ENCODE data around the gene SYNGAP1. TPM values are rescaled to one million over a fixed set of nuclear protein-coding genes. Genes with fewer than 3 reads are reported as not detected.
A peak's percentile ranks its signal among the peaks of the same experiment; 100 is the strongest.

Gene SYNGAP1
- total RNA-seq, 1 experiment from 2014 or later: 1.9 TPM

- intact Hi-C loops (cut with micrococcal nuclease): loop anchor here (1.0 to 2.0 kb wide), 2 partner anchors 19 to 78 kb away; no protein-coding TSS in a partner anchor
- Histone ChIP-seq H3K27me3 (ENCODE audit: low read length) (no peaks in the 10 kb centered on the region), H3K36me3 (ENCODE audit: low read depth, low read length) (peaks cover 10% of the 10 kb centered on the region), H3K4me3 (ENCODE audit: low read length) (peak overlapping the region; percentile 14), H3K79me2 (ENCODE audit: low read length) (peaks cover 42% of the 10 kb centered on the region), H3K9me3 (ENCODE audit: low read length) (no peaks in the 10 kb centered on the region), H2AFZ (ENCODE audit: low read length) (peak overlapping the region; percentile 78), H3F3A (ENCODE audit: low read length, unreplicated experiment) (no peaks in the 10 kb centered on the region), H3K27ac (ENCODE audit: low read length) (peak overlapping the region; percentile 55), H3K4me1 (ENCODE audit: insufficient read depth, low read length) (peaks cover 23% of the 10 kb centered on the region), H3K4me2 (ENCODE audit: low read length) (peak overlapping the region; percentile 38), H3K9ac (ENCODE audit: low read length) (peak overlapping the region; percentile 40), H4K20me1 (ENCODE audit: low read length) (peaks cover 26% of the 10 kb centered on the region), H3K9me2 (replicated peaks; ENCODE audit: low read length) (no peaks in the 10 kb centered on the region)
- no peak for DNase-seq
- CTCF ChIA-PET: no interaction called here
- TF ChIP-seq EZH2 (IDR thresholded peaks at IDR 0.05; ENCODE audit: low read length, unreplicated experiment) (no peak), EZH2phosphoT487 (IDR thresholded peaks at IDR 0.05; ENCODE audit: borderline replicate concordance, low read length) (no peak), CTCF (conservative IDR thresholded peaks at IDR 0.05; ENCODE audit: low read depth, low read length) (no peak)
- POLR2A ChIA-PET (ENCODE audit: unreplicated experiment): no interaction called here
- BruUV-seq (replicated peaks): TSS peak; percentile 80
- no peak for ATAC-seq
Measured at GRCh38 chr6:33390767-33391277, 29.0 kb upstream of the SYNGAP1 start.

GRCh38 chr6:33391278-33391921 is 28.5 kb upstream of the SYNGAP1 start, which contains the start of gene KIFC1:
TSS of gene KIFC1 (plus strand) at chr6:33391823. CDS start at chr6:33391986, 163 bp downstream.
- Histone ChIP-seq H3K79me2 (ENCODE audit: low read length) (peaks cover 47% of the 10 kb centered on the region), H3K4me3 (ENCODE audit: low read length) (peak within 1 kb of the TSS; percentile 79), H3K36me3 (ENCODE audit: low read depth, low read length) (peaks cover 14% of the 10 kb centered on the region), H2AFZ (ENCODE audit: low read length) (peak within 1 kb of the TSS; percentile 78), H4K20me1 (ENCODE audit: low read length) (peaks cover 29% of the 10 kb centered on the region), H3K4me2 (ENCODE audit: low read length) (peak within 1 kb of the TSS; percentile 99), H3F3A (ENCODE audit: low read length, unreplicated experiment) (no peaks in the 10 kb centered on the region), H3K4me1 (ENCODE audit: insufficient read depth, low read length) (peaks cover 23% of the 10 kb centered on the region), H3K9me2 (replicated peaks; ENCODE audit: low read length) (no peaks in the 10 kb centered on the region), H3K27ac (ENCODE audit: low read length) (peak within 1 kb of the TSS; percentile 61), H3K27me3 (ENCODE audit: low read length) (no peaks in the 10 kb centered on the region), H3K9me3 (ENCODE audit: low read length) (no peaks in the 10 kb centered on the region), H3K9ac (ENCODE audit: low read length) (peak within 1 kb of the TSS; percentile 89)
- ATAC-seq (peak; percentile 96), DNase-seq (peak; percentile 99)
- intact Hi-C loops (cut with micrococcal nuclease): loop anchor here (1.0 to 2.0 kb wide), 2 partner anchors 19 to 79 kb away; no protein-coding TSS in a partner anchor
- ChIA-PET CTCF (no interaction called here), POLR2A (ENCODE audit: unreplicated experiment) (no interaction called here)
- TF ChIP-seq EZH2phosphoT487 (IDR thresholded peaks at IDR 0.05; ENCODE audit: borderline replicate concordance, low read length): no peak
- peak; percentile 89 for TF ChIP-seq CTCF (conservative IDR thresholded peaks at IDR 0.05; ENCODE audit: low read depth, low read length)
- no TSS peak for BruUV-seq (replicated peaks)
